Cardiac fibroblast (primary cell): ENCODE data around the gene PIP4K2A.

ENCODE experiments used
- DNase-seq, 2 donors: peaks; one replicate each; pipeline versions ENCODE4 v3.0.0 to v3.0.0-alpha.2; 2010; ENCODE audit warnings: low read depth in 2 of 2
- H3K4me3 ChIP-seq, 2 donors: replicated peaks in 1 of 2; 1 replicate in 1 of 2; 2 replicates in 1 of 2; pipeline ENCODE4 v1.5.1; 2011; ENCODE audit warnings: low read depth in 2 of 2, low read length in 2 of 2, mild to moderate bottlenecking in 2 of 2, moderate library complexity in 1 of 2
- TF ChIP-seq, protein P1 (sequence below): IDR thresholded peaks from one replicate; pipeline ENCODE4 v1.5.1; 2011; ENCODE audit warnings: low read depth, mild to moderate bottlenecking, low read length, inconsistent platforms

Gene PIP4K2A

GRCh38 chr10:22712956-22713852, 1.2 kb downstream of the PIP4K2A start:
- TF ChIP-seq, protein P1, sequence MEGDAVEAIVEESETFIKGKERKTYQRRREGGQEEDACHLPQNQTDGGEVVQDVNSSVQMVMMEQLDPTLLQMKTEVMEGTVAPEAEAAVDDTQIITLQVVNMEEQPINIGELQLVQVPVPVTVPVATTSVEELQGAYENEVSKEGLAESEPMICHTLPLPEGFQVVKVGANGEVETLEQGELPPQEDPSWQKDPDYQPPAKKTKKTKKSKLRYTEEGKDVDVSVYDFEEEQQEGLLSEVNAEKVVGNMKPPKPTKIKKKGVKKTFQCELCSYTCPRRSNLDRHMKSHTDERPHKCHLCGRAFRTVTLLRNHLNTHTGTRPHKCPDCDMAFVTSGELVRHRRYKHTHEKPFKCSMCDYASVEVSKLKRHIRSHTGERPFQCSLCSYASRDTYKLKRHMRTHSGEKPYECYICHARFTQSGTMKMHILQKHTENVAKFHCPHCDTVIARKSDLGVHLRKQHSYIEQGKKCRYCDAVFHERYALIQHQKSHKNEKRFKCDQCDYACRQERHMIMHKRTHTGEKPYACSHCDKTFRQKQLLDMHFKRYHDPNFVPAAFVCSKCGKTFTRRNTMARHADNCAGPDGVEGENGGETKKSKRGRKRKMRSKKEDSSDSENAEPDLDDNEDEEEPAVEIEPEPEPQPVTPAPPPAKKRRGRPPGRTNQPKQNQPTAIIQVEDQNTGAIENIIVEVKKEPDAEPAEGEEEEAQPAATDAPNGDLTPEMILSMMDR, result no peak
- DNase-seq, result peak; percentile 41 to 55
- H3K4me3 ChIP-seq, result peak overlapping the region; percentile 91 to 99

- DNase-seq, result peak; percentile 60 to 62
- peak overlapping the region; percentile 91 to 99 for H3K4me3 ChIP-seq
- TF ChIP-seq, protein P1, result no peak
Measured at GRCh38 chr10:22712211-22712955, 2.0 kb downstream of the PIP4K2A start.

DNA sequence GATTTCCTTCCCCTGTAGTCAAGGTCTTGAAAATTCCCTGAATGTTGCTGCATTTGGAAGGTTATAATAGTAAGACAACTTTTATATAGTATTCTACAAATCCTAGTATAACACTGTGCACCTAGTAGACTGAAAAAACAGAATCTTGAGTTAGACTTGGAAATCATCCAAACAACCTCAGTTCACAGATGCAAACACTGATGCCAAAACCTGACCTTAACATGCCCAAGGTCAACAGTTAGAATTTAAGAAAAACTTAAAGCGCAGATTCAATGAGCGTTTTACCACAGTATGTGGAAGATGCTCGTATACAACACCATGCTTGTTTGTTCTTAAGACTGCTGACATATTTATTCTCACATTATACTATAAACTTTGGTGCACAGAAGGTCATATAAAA, 3.0 kb downstream of the PIP4K2A start:
- no peak for DNase-seq
- TF ChIP-seq, protein P1, result no peak
- H3K4me3 ChIP-seq, result no peak overlapping the region

DNA sequence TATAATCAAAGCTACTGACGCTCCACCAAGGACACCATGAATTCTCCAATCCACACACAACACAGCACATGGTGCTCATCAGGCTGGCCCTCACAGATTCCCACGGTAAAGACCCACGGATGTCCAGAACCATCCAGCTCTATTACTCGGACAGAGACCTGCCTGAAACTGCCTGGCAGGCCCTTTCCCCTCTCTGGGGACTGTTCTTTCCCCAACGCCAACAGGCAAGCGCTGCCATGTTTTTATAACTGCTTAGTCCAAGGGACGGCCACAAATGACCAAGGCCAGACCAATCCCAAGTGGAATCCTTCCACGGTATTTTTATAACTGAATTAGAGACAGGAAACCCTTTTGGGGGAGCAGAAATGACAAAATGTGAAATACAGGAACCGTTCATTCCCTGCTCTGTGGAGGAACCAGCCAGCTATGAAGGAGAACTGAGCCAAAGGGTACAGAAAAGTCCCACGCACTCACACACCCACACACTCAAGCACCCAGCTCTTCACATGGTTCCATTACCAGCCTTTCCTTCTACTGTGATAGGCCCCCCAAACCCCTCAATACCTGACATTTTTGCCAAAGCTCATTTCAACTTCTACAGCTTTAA, 4.1 kb downstream of the PIP4K2A start:
- peak in 1 of 2 donors; percentile 21 for DNase-seq

DNA sequence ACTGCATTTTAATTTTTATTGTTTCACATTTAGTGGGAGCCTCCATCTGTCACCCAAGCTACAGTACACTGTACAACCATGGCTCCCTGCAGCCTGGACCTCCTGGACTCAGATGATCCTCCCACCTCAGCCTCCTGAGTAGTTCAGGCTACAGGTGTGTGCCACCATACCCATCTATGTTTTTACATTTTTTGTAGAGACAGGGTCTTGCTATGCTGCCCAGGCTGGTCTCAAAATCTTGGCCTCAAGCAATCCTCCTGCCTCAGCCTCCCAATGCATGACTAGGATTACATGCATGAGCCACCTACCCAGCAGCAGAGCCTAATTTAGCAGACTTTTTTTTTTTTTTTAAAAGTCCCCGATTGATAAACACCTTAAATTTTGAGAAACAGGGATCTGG, 5.6 kb downstream of the PIP4K2A start:
- H3K4me3 ChIP-seq, result no peak overlapping the region
- no peak for DNase-seq
- TF ChIP-seq, protein P1, result no peak

More for the DNA sequence above, 4.1 kb downstream of the PIP4K2A start:
- H3K4me3 ChIP-seq, result no peak overlapping the region
- TF ChIP-seq, protein P1, result no peak

GRCh38 chr10:22705527-22705926, 8.9 kb downstream of the PIP4K2A start:
- TF ChIP-seq, protein P1, result no peak
- no peak for DNase-seq
- no peak overlapping the region for H3K4me3 ChIP-seq
